GM21825 (cell line): ENCODE results near the gene C5AR2.
"Not testable (repeated sequence)": the region's sequence is repeated elsewhere in the genome, so short reads cannot be mapped to it uniquely, and the experiment has no call there.

Experiments
- ATAC-seq: cut with Tn5 transposase; IDR thresholded peaks from one replicate; pipeline ENCODE4 v1.9.1; 2021; ENCODE audit warnings: mild to moderate bottlenecking, moderate library complexity; ENCODE audit not compliant: unreplicated experiment

C5AR2 gene

DNA sequence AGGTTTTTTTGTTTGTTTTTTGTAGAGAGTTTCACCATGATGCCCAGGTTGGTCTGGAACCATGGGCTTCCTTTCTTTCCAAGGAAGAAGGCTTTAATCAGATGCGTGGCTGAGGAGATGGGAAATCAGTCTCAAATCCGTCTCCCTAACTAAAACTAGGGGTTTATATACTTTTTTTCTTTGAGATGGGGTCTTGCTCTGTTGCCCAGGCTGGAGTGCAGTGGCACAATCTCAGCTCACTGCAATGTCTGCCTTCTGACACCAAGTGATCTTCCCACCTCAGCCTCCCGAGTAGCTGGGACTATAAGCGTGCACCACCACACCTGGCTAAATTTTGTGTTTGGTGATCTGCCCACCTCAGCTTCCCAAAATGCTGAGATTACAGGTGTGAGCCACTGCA lies 52.6 kb downstream of the C5AR2 start:
- ATAC-seq = not testable (repeated sequence)

DNA sequence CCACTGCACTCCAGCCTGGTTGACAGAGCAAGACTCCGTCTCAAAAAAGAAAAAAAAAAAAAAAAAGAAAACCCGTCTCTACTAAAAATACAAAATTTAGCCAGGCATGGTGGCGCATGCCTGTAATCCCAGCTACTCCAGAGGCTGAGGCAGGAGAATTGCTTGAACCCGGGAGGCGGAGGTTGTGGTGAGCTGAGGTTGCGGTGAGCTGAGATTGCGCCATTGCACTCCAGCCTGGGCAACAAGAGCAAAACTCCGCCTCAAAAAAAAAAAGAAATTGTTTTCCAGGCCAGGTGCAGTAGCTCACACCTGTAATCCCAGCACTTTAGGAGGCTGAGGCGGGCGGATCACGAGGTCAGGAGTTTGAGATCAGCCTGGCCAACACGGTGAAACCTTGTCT lies 54.6 kb downstream of the C5AR2 start:
- not testable (repeated sequence) for ATAC-seq

DNA sequence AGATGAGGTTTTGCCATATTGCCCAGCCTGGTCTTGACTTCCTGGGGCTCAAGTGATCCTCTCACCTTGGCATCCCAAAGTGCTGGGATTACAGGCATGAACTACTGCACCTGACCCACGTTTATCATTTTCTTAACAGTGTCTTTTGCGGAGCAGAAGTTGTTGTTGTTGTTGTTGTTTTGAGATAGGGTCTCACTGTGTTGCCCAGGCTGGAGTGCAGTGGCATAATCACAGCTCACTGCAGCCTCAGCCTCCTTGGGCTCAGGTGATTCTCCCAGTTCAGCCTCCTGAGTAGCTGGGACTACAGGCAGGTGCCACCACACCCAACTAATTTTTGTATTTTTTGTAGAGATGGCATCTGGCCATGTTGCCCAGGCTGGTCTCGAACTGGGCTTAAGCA lies 55.6 kb downstream of the C5AR2 start:
- ATAC-seq = not testable (repeated sequence)

DNA sequence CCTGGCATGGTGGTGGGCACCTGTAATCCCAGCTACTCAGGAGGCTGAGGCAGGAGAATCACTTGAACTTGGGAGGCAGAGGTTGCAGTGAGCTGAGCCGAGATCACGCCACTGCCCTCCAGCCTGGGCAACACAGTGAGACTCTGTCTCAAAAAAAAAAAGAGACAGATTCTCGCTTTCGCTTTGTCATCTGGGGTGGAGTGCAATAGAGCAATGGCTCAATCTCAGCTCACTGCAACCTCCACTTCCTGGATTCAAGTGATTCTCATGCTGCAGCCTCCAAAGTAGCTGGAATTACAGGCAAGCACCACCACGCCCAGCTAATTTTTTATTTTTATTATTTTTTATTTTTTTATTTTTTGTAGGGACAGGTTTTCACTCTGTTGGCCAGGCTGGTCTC lies 56.7 kb downstream of the C5AR2 start:
- not testable (repeated sequence) for ATAC-seq

DNA sequence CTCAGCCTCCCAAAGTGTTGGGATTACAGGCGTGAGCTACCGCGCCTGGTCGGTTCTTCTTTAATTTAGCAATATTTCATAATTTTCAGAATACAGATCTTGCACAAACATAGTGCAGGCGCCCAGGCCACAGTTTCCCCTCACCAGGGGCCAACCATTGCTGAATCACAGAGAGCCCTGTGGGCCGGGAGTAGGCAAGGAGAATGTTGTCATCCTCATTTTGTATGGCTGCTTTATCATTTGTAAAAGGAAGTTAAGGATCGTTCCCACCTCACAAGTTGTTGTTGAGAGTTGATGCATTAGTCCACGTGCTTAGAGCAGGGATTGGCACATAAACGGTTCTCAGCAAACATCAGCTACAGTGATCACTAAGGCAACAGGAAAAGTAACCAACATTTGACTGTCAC lies 57.2 kb downstream of the C5AR2 start:
- no peak for ATAC-seq

DNA sequence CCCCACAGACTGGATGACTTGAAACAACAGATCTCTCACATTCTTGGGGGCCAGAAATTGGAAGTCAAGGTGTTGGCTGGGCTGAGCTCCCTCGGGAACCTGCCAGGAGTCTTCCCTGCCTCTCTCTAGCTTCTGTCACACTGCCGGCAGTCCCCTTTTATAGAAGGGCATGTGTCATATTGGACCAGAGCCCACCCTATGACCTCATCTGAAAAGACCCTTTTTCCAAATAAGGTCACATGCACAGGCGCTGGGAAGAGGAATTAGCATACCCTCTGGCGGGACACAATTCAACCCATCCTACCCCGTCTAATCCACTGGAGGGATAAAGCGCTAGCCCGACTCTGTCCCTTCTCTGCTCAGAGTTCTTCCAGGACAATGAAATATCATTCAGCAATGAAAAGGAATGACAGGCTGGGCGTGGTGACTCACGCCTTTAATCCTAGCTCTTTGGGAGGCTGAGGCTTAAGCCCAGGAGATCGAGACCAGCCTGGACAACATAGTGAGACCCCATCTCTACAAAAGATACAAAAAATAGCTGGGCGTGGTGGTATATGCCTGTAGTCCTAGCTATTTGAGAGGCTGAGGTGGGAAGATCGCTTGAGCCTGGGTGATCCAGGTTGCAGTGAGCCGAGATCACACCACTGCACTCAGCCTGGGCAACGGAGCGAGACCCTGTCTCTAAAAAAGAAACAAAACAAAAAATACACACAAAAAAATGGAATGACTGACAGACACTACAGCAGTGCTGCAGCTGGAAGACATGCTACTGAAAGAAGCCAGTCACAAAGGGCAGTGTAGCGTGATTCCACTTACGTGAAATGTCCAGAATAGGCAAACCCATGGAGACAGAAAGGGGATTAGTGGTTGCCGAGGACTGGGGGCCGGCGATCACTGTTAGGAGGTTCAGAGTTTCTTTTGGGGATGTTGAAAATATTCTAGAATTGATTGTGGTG lies 58.8 kb downstream of the C5AR2 start:
- no peak for ATAC-seq

DNA sequence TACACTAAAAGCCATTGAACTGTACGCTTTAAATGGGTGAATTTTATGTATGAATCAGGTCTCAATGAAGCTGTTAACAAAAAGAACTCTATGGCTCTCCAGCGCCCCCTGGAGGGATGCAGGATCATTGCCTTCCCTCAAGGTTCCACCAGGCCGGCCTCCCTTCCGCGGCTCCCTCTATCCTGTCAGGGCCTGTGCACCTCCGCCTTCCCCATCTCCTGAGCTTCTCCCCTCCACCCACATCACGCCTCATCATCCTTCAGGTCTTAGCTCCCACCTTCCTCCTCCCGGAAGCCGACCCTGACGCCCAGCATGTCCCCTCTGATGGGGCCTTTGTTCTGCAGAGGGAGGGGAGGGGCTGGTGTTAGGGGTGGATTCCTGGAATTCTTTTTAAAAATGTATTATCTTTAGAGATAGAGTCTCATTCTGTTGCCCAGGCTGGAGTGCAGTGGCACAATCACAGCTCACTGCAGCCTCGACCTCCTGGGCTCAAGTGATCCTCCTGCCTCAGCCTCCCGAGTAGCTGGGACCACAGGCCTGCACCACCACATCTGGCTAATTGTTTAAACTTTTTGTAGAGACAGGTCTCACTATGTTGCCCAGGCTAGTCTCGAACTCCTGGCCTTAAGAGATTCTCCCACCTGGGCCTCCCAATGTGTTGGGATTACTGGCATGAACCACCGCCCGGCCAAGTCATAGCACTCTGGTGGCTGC lies 59.7 kb downstream of the C5AR2 start:
- no peak for ATAC-seq
